Measurements from ENCODE around the gene CMPK1.

The CMPK1 gene

GRCh38 chr1:47395433-47395832, 61.8 kb downstream of the CMPK1 start:
- Histone ChIP-seq H3K4me3 (ENCODE audit: low read length in 2 of 2) (no peak overlapping the region), H3K4ac (ENCODE audit: low read length) (no peak overlapping the region), H3K36me3 (replicated peaks in 1 of 2; ENCODE audit: control insufficient read depth in 2 of 2, insufficient read depth in 2 of 2, low read length in 2 of 2) (no peaks in the 10 kb centered on the region), H3K9me3 (replicated peaks in 1 of 2; ENCODE audit: control insufficient read depth in 2 of 2, insufficient read depth in 1 of 2, low read depth in 1 of 2, low read length in 2 of 2) (no peaks in the 10 kb centered on the region), H3K18ac (ENCODE audit: low read length) (peak overlapping the region; percentile 40), H3K23ac (ENCODE audit: low read depth, low read length, poor library complexity) (no peak overlapping the region), H3K9ac (ENCODE audit: low read depth, low read length, poor library complexity) (no peak overlapping the region), H3K14ac (ENCODE audit: low read length) (no peak overlapping the region), H3K4me1 (ENCODE audit: control insufficient read depth in 2 of 2, insufficient read depth in 1 of 2, low read depth in 1 of 2, low read length in 2 of 2) (no peaks in the 10 kb centered on the region), H4K8ac (ENCODE audit: low read depth, low read length) (no peak overlapping the region), H4K91ac (ENCODE audit: low read depth, low read length, poor library complexity) (no peak overlapping the region), H2BK5ac (ENCODE audit: low read length) (no peak overlapping the region), H2BK15ac (ENCODE audit: low read length) (no peak overlapping the region), H3K27ac (replicated peaks; ENCODE audit: low read length) (no peak overlapping the region), H2AK5ac (ENCODE audit: low read depth, low read length) (no peak overlapping the region), H2BK120ac (ENCODE audit: low read depth, low read length) (no peak overlapping the region), H2BK12ac (ENCODE audit: low read length) (no peak overlapping the region), H3K27me3 (ENCODE audit: control insufficient read depth in 3 of 3, insufficient read depth in 3 of 3, low read depth in 1 of 3, low read length in 3 of 3) (peaks cover 0 to 3% (median 0%) of the 10 kb centered on the region in 3 experiments), H3K4me2 (ENCODE audit: insufficient read depth, low read length, poor library complexity, severe bottlenecking) (no peak overlapping the region), H3K79me1 (ENCODE audit: low read depth, low read length) (no peaks in the 10 kb centered on the region), H2AFZ (ENCODE audit: low read length) (no peak overlapping the region)
- WGBS, 2 donors (ENCODE audit: extremely low coverage in 2 of 2, insufficient read length in 2 of 2, insufficient replicate concordance in 1 of 2) = no CpG with 5 or more reads among the region's 3 CpGs
- no peak for DNase-seq (ENCODE audit: low spot score)

GRCh38 chr1:47396671-47397196, 63.1 kb downstream of the CMPK1 start:
- Histone ChIP-seq H3K27ac (replicated peaks; ENCODE audit: low read length) (no peak overlapping the region), H3K27me3 (ENCODE audit: control insufficient read depth in 3 of 3, insufficient read depth in 3 of 3, low read depth in 1 of 3, low read length in 3 of 3) (peaks cover 0 to 16% (median 0%) of the 10 kb centered on the region in 3 experiments), H3K36me3 (replicated peaks in 1 of 2; ENCODE audit: control insufficient read depth in 2 of 2, insufficient read depth in 2 of 2, low read length in 2 of 2) (no peaks in the 10 kb centered on the region), H2AK5ac (ENCODE audit: low read depth, low read length) (no peak overlapping the region), H4K8ac (ENCODE audit: low read depth, low read length) (no peak overlapping the region), H3K4me1 (ENCODE audit: control insufficient read depth in 2 of 2, insufficient read depth in 1 of 2, low read depth in 1 of 2, low read length in 2 of 2) (no peaks in the 10 kb centered on the region), H3K4me3 (ENCODE audit: low read length in 2 of 2) (no peak overlapping the region), H2BK15ac (ENCODE audit: low read length) (no peak overlapping the region), H3K4me2 (ENCODE audit: insufficient read depth, low read length, poor library complexity, severe bottlenecking) (no peak overlapping the region), H3K18ac (ENCODE audit: low read length) (no peak overlapping the region), H2AFZ (ENCODE audit: low read length) (no peak overlapping the region), H3K4ac (ENCODE audit: low read length) (no peak overlapping the region), H2BK5ac (ENCODE audit: low read length) (no peak overlapping the region), H2BK120ac (ENCODE audit: low read depth, low read length) (no peak overlapping the region), H3K9me3 (replicated peaks in 1 of 2; ENCODE audit: control insufficient read depth in 2 of 2, insufficient read depth in 1 of 2, low read depth in 1 of 2, low read length in 2 of 2) (no peaks in the 10 kb centered on the region), H2BK12ac (ENCODE audit: low read length) (no peak overlapping the region), H3K23ac (ENCODE audit: low read depth, low read length, poor library complexity) (no peak overlapping the region), H3K14ac (ENCODE audit: low read length) (no peak overlapping the region), H3K79me1 (ENCODE audit: low read depth, low read length) (no peaks in the 10 kb centered on the region), H3K9ac (ENCODE audit: low read depth, low read length, poor library complexity) (no peak overlapping the region), H4K91ac (ENCODE audit: low read depth, low read length, poor library complexity) (no peak overlapping the region)
- WGBS, 2 donors (ENCODE audit: extremely low coverage in 2 of 2, insufficient read length in 2 of 2, insufficient replicate concordance in 1 of 2) = no CpG with 5 or more reads among the region's 6 CpGs
- no peak for DNase-seq (ENCODE audit: low spot score)

GRCh38 chr1:47399138-47399845, 65.7 kb downstream of the CMPK1 start:
- Histone ChIP-seq H4K8ac (ENCODE audit: low read depth, low read length) (no peak overlapping the region), H2AFZ (ENCODE audit: low read length) (no peak overlapping the region), H3K79me1 (ENCODE audit: low read depth, low read length) (no peaks in the 10 kb centered on the region), H3K4ac (ENCODE audit: low read length) (no peak overlapping the region), H3K9me3 (replicated peaks in 1 of 2; ENCODE audit: control insufficient read depth in 2 of 2, insufficient read depth in 1 of 2, low read depth in 1 of 2, low read length in 2 of 2) (no peaks in the 10 kb centered on the region), H3K27ac (replicated peaks; ENCODE audit: low read length) (no peak overlapping the region), H2AK5ac (ENCODE audit: low read depth, low read length) (no peak overlapping the region), H2BK120ac (ENCODE audit: low read depth, low read length) (no peak overlapping the region), H3K18ac (ENCODE audit: low read length) (no peak overlapping the region), H4K91ac (ENCODE audit: low read depth, low read length, poor library complexity) (no peak overlapping the region), H3K4me2 (ENCODE audit: insufficient read depth, low read length, poor library complexity, severe bottlenecking) (no peak overlapping the region), H2BK12ac (ENCODE audit: low read length) (no peak overlapping the region), H2BK5ac (ENCODE audit: low read length) (no peak overlapping the region), H3K4me1 (ENCODE audit: control insufficient read depth in 2 of 2, insufficient read depth in 1 of 2, low read depth in 1 of 2, low read length in 2 of 2) (no peaks in the 10 kb centered on the region), H2BK15ac (ENCODE audit: low read length) (no peak overlapping the region), H3K36me3 (replicated peaks in 1 of 2; ENCODE audit: control insufficient read depth in 2 of 2, insufficient read depth in 2 of 2, low read length in 2 of 2) (no peaks in the 10 kb centered on the region), H3K27me3 (ENCODE audit: control insufficient read depth in 3 of 3, insufficient read depth in 3 of 3, low read depth in 1 of 3, low read length in 3 of 3) (peaks cover 0 to 32% (median 0%) of the 10 kb centered on the region in 3 experiments), H3K9ac (ENCODE audit: low read depth, low read length, poor library complexity) (no peak overlapping the region), H3K23ac (ENCODE audit: low read depth, low read length, poor library complexity) (no peak overlapping the region), H3K4me3 (ENCODE audit: low read length in 2 of 2) (no peak overlapping the region), H3K14ac (ENCODE audit: low read length) (no peak overlapping the region)
- no CpG with 5 or more reads among the region's 4 CpGs for WGBS, 2 donors (ENCODE audit: extremely low coverage in 2 of 2, insufficient read length in 2 of 2, insufficient replicate concordance in 1 of 2)
- DNase-seq (ENCODE audit: low spot score) = no peak

- no peak overlapping the region for H4K91ac ChIP-seq (ENCODE audit: low read depth, low read length, poor library complexity)
- no peaks in the 10 kb centered on the region for H3K9me3 ChIP-seq (replicated peaks in 1 of 2; ENCODE audit: control insufficient read depth in 2 of 2, insufficient read depth in 1 of 2, low read depth in 1 of 2, low read length in 2 of 2)
- H3K27me3 ChIP-seq (ENCODE audit: control insufficient read depth in 3 of 3, insufficient read depth in 3 of 3, low read depth in 1 of 3, low read length in 3 of 3) = peaks cover 0 to 32% (median 0%) of the 10 kb centered on the region in 3 experiments
- no peak overlapping the region for H2AK5ac ChIP-seq (ENCODE audit: low read depth, low read length)
- H3K18ac ChIP-seq (ENCODE audit: low read length) = no peak overlapping the region
- no peaks in the 10 kb centered on the region for H3K4me1 ChIP-seq (ENCODE audit: control insufficient read depth in 2 of 2, insufficient read depth in 1 of 2, low read depth in 1 of 2, low read length in 2 of 2)
- no peak overlapping the region for H2BK15ac ChIP-seq (ENCODE audit: low read length)
- no peak overlapping the region for H2BK5ac ChIP-seq (ENCODE audit: low read length)
- no peak overlapping the region for H3K23ac ChIP-seq (ENCODE audit: low read depth, low read length, poor library complexity)
- H2AFZ ChIP-seq (ENCODE audit: low read length) = no peak overlapping the region
- no peak overlapping the region for H2BK120ac ChIP-seq (ENCODE audit: low read depth, low read length)
- no peak overlapping the region for H3K4me2 ChIP-seq (ENCODE audit: insufficient read depth, low read length, poor library complexity, severe bottlenecking)
- H3K9ac ChIP-seq (ENCODE audit: low read depth, low read length, poor library complexity) = no peak overlapping the region
- H3K79me1 ChIP-seq (ENCODE audit: low read depth, low read length) = no peaks in the 10 kb centered on the region
- H3K4me3 ChIP-seq (ENCODE audit: low read length in 2 of 2) = no peak overlapping the region
- WGBS, 2 donors (ENCODE audit: extremely low coverage in 2 of 2, insufficient read length in 2 of 2, insufficient replicate concordance in 1 of 2) = no CpG with 5 or more reads among the region's 4 CpGs
- DNase-seq (ENCODE audit: low spot score) = no peak
- H4K8ac ChIP-seq (ENCODE audit: low read depth, low read length) = no peak overlapping the region
- no peak overlapping the region for H3K4ac ChIP-seq (ENCODE audit: low read length)
- H3K14ac ChIP-seq (ENCODE audit: low read length) = no peak overlapping the region
- H3K36me3 ChIP-seq (replicated peaks in 1 of 2; ENCODE audit: control insufficient read depth in 2 of 2, insufficient read depth in 2 of 2, low read length in 2 of 2) = no peaks in the 10 kb centered on the region
- no peak overlapping the region for H3K27ac ChIP-seq (replicated peaks; ENCODE audit: low read length)
- H2BK12ac ChIP-seq (ENCODE audit: low read length) = no peak overlapping the region
Measured at GRCh38 chr1:47399846-47400155, 66.2 kb downstream of the CMPK1 start.
